Esophagus (tissue), 2 donors: Measurements from ENCODE around the gene SPHK2. TPM values are rescaled to one million over a fixed set of nuclear protein-coding genes. Genes with fewer than 3 reads are reported as not detected.
A peak's percentile ranks its signal among the peaks of the same experiment; 100 is the strongest.

Source experiments
- H3K27ac ChIP-seq, 2 donors: one replicate each; pipeline ENCODE4 v1.5.1; 2013; ENCODE audit warnings: low read depth in 2 of 2, mild to moderate bottlenecking in 2 of 2, inconsistent platforms in 1 of 2, low read length in 1 of 2, moderate library complexity in 1 of 2
- H3K27me3 ChIP-seq, 2 donors: one replicate each; pipeline ENCODE4 v1.6.1; 2013; ENCODE audit warnings: low read length in 2 of 2, control low read depth in 1 of 2, mild to moderate bottlenecking in 1 of 2; ENCODE audit not compliant: insufficient read depth in 2 of 2, control insufficient read depth in 1 of 2
- H3K36me3 ChIP-seq, 2 donors: one replicate each; pipeline ENCODE4 v1.6.1; 2013; ENCODE audit warnings: low read length in 1 of 2; ENCODE audit not compliant: control insufficient read depth in 2 of 2, insufficient read depth in 2 of 2
- H3K4me1 ChIP-seq, 2 donors: one replicate each; pipeline ENCODE4 v1.6.1; 2013; ENCODE audit warnings: low read length in 1 of 2; ENCODE audit not compliant: control insufficient read depth in 2 of 2, insufficient read depth in 2 of 2
- H3K4me3 ChIP-seq, 2 donors: one replicate each; pipeline ENCODE4 v1.5.1; 2013; ENCODE audit warnings: low read length in 2 of 2, mild to moderate bottlenecking in 2 of 2, low read depth in 1 of 2, moderate library complexity in 1 of 2
- H3K9me3 ChIP-seq, 2 donors: one replicate each; pipeline ENCODE4 v1.6.1; 2013; ENCODE audit warnings: mild to moderate bottlenecking in 2 of 2, low read depth in 1 of 2, low read length in 1 of 2, moderate library complexity in 1 of 2; ENCODE audit not compliant: control insufficient read depth in 2 of 2, insufficient read depth in 1 of 2
- WGBS, 2 donors: extraction: QIAGEN DNeasy Blood & Tissue Kit; methylation state at CpG; one replicate each; pipeline ENCODE4 v1.1.7; 2013; 5-methylcytosine and 5-hydroxymethylcytosine counted together
- polyA plus RNA-seq, 2 donors: library from polyadenylated mRNA; stranded (reverse); fragments of 200-250 nt; gene quantifications; one replicate each; pipeline ENCODE4 v1.2.3, GENCODE V29; 2013
- donor health status: healthy with polysubstance abuse.
- donor health status: Bipolar disorder and iron deficiency.

Gene SPHK2
- polyA plus RNA-seq, 2 donors = 9.0 to 15.5 TPM

GRCh38 chr19:48642862-48643261, 23.6 kb downstream of the SPHK2 start:
- Histone ChIP-seq H3K27me3 (no peaks in the 10 kb centered on the region), H3K4me1 (peaks cover 3 to 7% of the 10 kb centered on the region in 2 donors), H3K36me3 (no peaks in the 10 kb centered on the region), H3K27ac (no peak overlapping the region), H3K9me3 (no peaks in the 10 kb centered on the region), H3K4me3 (no peak overlapping the region)
- WGBS, 2 donors = 88 to 92% methylated on average over 5 of the region's 5 CpGs

- no peaks in the 10 kb centered on the region for H3K9me3 ChIP-seq
- WGBS, 2 donors = 74 to 76% methylated on average over 4 of the region's 4 CpGs
- no peak overlapping the region for H3K4me3 ChIP-seq
- H3K27me3 ChIP-seq = no peaks in the 10 kb centered on the region
- H3K4me1 ChIP-seq = peaks cover 0 to 7% of the 10 kb centered on the region in 2 donors
- no peaks in the 10 kb centered on the region for H3K36me3 ChIP-seq
- H3K27ac ChIP-seq = no peak overlapping the region
Measured at GRCh38 chr19:48644355-48644754, 25.0 kb downstream of the SPHK2 start.

DNA sequence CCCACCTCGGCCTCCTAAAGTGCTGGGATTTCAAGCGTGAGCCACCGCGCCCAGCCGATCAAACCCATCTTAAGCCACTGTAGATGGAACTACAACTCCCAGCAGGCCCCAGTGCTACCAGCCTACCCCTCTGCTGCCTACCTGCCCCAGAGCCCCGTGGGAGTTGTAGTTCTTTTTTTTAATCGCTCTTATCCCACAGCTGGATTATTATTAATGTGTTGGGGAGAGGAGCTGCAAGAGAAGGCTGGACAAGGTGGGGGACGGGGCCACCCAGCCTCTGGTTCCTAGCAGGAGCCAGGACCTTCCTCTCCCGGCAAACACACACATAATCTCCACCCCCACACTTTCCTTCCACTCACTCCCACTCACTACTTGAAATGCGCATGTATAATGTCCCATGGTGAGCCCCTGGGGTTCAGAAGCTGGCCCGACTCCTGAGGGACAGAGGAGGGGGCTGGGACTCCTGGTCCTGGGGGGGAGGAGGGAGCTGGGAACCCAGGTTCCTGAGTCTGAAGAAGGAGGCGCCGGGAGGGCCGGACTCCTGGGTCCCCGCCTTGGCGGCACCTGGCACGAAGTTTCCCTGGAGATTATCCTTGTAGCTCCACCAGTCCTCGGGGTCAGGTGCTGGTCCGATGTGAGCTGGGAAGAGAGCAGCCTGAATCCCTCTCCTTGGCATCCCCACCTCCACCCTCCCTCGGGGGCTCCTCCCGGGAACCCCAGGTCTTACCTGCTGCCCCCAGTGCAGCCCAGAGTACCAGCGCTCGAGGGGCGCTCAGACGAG, 25.7 kb downstream of the SPHK2 start:
- WGBS, 2 donors = 2% methylated on average over 24 to 25 of the region's 25 CpGs
- peak overlapping the region; percentile 51 to 57 for H3K4me3 ChIP-seq

GRCh38 chr19:48645620-48646000, 26.3 kb downstream of the SPHK2 start:
- no peaks in the 10 kb centered on the region for H3K27me3 ChIP-seq
- no peaks in the 10 kb centered on the region for H3K36me3 ChIP-seq
- H3K27ac ChIP-seq = peak overlapping the region; percentile 76 to 79
- H3K4me1 ChIP-seq = peaks cover 0 to 7% of the 10 kb centered on the region in 2 donors
- peak overlapping the region; percentile 51 to 57 for H3K4me3 ChIP-seq
- 0 to 1% methylated on average over 6 of the region's 6 CpGs for WGBS, 2 donors
- H3K9me3 ChIP-seq = no peaks in the 10 kb centered on the region

More for the DNA sequence above, 25.7 kb downstream of the SPHK2 start:
- no peaks in the 10 kb centered on the region for H3K27me3 ChIP-seq
- H3K36me3 ChIP-seq = no peaks in the 10 kb centered on the region
- H3K9me3 ChIP-seq = no peaks in the 10 kb centered on the region
- peak overlapping the region; percentile 76 to 79 for H3K27ac ChIP-seq
- peaks cover 0 to 7% of the 10 kb centered on the region in 2 donors for H3K4me1 ChIP-seq

DNA sequence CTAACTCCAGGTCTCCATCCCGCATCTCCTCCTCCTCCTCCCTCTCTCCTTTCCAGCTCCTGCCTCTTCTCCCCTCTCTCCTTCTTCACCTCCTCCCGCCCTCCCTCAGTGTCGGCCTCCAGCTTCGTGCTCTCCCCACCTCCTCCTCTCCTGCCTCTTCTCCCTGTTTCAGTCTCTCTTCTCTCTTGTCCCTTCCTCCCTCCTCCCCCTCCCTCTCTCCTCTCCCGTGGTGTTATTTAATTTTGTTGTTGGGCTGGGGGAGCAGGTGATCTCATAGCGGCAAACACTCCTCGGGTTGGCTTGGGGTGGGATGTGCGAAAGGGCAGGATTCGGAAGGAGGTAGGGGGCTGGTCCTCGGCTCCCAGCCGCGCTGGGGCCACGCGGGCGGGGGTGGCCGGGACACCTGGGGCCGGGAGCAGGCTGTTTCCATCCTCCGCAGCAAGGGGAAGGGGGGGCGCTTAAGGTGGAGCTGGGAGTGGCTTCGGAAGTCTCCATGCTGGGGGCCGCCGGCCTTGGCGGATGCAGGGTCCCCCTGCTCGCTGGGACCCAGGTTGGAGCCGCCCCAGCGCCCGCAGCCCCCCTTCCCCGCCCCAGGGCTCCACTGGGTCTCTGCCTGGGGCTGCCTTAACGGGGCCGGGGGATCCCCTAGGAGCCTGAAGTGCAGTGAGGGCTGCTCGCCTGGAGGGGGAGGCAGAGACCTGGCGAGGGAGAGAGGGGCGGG, 26.9 kb downstream of the SPHK2 start, which contains the start of gene CA11:
Gene CA11, minus strand, starts transcription at position 187 of the 721 bp plus-strand sequence. CDS start 555 bp downstream, outside the sequence.
- WGBS, 2 donors = 0 to 1% methylated on average over 25 to 33 of the region's 33 CpGs

GRCh38 chr19:48646722-48647216, 27.5 kb downstream of the SPHK2 start:
- H3K36me3 ChIP-seq = no peaks in the 10 kb centered on the region
- H3K27ac ChIP-seq = peak overlapping the region in 1 of 2 donors; percentile 79
- H3K4me3 ChIP-seq = peak overlapping the region in 1 of 2 donors; percentile 51
- no peaks in the 10 kb centered on the region for H3K9me3 ChIP-seq
- no peaks in the 10 kb centered on the region for H3K27me3 ChIP-seq
- 12 to 17% methylated on average over 6 to 8 of the region's 10 CpGs for WGBS, 2 donors
- H3K4me1 ChIP-seq = peaks cover 0 to 7% of the 10 kb centered on the region in 2 donors

More for the DNA sequence above, 26.9 kb downstream of the SPHK2 start, which contains the start of gene CA11:
- Histone ChIP-seq H3K9me3 (no peaks in the 10 kb centered on the region), H3K36me3 (no peaks in the 10 kb centered on the region), H3K27ac (peak within 1 kb of the TSS; percentile 76 to 79), H3K4me1 (peaks cover 0 to 7% of the 10 kb centered on the region in 2 donors), H3K4me3 (peak within 1 kb of the TSS; percentile 51 to 57), H3K27me3 (no peaks in the 10 kb centered on the region)

DNA sequence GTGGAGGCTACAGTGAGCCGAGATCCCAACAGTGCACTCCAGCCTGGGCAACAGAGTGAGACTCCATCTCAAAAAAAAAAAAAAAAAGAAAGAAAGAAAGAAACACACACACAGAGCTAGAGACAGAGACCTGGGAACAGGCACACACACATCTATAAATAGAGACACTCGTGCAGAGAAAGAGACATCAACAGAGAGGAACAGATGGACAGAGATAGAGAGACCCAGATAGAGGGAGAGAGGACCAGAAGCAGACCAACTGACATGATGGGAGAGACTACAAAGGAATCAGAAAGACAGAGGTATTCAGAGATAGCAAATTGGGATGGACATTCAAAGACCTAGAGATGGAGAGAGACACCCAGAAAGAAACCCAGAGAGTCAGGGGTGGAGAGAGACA, 28.8 kb downstream of the SPHK2 start:
- Histone ChIP-seq H3K27ac (no peak overlapping the region), H3K4me3 (no peak overlapping the region), H3K4me1 (peaks cover 0 to 7% of the 10 kb centered on the region in 2 donors), H3K9me3 (no peaks in the 10 kb centered on the region), H3K27me3 (no peaks in the 10 kb centered on the region), H3K36me3 (no peaks in the 10 kb centered on the region)
- 75 to 77% methylated on average over 2 of the region's 2 CpGs for WGBS, 2 donors

DNA sequence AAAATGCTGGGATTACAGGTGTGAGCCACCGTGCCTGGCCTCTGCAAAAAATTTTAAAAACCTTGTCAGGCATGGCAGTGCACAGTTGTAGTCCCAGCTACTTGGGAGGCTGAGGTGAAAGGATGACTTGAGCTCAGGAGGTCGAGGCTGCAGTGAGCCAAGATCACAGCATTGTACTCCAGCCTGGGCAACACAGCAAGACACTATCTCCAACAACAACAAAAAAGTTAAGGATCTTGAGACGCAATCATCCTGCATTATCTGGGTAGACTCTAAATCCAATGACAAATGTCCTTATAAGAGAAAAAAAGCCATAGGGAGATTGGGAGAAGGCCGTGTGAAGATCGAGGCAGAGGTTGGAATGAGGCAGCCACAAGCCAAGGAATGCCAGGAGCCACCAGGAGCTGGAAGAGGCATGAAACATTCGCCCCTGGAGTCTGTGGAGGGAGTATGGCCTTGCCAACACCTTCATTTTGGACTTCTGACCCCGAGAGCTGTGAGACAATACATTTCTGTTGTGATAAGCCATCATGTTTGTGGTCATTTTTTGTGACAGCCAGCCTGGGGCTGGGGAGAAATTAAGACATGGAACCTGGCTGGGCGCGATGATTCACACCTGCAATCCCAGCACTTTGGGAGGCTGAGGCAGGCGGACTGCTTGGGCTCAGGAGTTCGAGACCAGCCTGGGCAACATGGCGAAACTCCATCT, 31.8 kb downstream of the SPHK2 start:
- Histone ChIP-seq H3K4me3 (no peak overlapping the region), H3K27me3 (no peaks in the 10 kb centered on the region), H3K9me3 (no peaks in the 10 kb centered on the region), H3K4me1 (no peaks in the 10 kb centered on the region), H3K36me3 (no peaks in the 10 kb centered on the region), H3K27ac (no peak overlapping the region)
- 92 to 93% methylated on average over 12 of the region's 12 CpGs for WGBS, 2 donors

DNA sequence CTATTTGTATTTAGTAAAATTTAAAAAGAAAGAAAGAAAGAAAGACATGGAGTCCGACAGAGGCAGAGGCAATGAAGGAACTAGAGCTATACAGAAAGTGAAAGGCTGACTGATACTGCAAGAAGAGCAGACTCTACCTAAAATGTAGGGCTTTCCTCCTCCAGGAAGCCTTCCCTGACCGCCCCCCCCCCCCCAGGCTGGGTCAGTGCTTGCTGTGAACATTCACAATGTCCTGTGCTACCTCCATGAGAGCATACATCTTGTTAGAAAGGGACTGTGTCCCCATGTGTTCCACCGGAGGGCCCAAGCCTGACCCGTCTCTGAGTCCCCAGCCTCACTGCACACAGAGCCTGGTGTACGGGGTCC, 32.4 kb downstream of the SPHK2 start:
- WGBS, 2 donors = 78 to 92% methylated on average over 5 of the region's 5 CpGs
- no peaks in the 10 kb centered on the region for H3K9me3 ChIP-seq
- no peaks in the 10 kb centered on the region for H3K27me3 ChIP-seq
- H3K27ac ChIP-seq = no peak overlapping the region
- H3K36me3 ChIP-seq = no peaks in the 10 kb centered on the region
- no peak overlapping the region for H3K4me3 ChIP-seq
- H3K4me1 ChIP-seq = no peaks in the 10 kb centered on the region
